Measurements from ENCODE around the gene SLC16A10.

DNA sequence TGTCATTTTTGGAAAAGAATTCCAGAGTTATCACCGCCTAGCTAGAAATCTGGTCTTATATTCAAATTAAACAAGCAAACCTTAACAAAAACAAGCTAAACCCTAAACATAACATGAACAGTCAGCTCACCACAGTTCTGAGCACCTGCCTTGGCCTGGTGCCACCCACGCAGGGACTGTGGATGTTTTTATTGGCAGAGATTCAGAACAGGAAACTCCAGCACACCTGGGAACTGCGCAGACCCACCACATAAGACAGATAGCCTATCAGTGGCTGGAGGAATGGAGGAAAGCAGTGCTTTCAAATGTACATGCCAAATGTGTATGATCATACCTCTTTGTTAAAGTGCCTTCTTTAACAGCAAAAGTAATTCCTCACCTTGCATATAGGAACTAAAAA, 8.9 kb downstream of the SLC16A10 start:
- TF ChIP-seq EZH2phosphoT487 (IDR thresholded peaks at IDR 0.05; ENCODE audit: insufficient read depth, low read depth), result no peak
- TF ChIP-seq EZH2 (IDR thresholded peaks at IDR 0.05; ENCODE audit: insufficient read depth, poor library complexity, severe bottlenecking), result no peak

Measured in GM23248 (cell line).